DMS79 treated with DMSO at 0.1 percent for 48 hours (cell line): Measurements from ENCODE around the gene RHAG.
"Not testable (repeated sequence)": the region's sequence is repeated elsewhere in the genome, so short reads cannot be mapped to it uniquely, and the experiment has no call there.

Experiments used
- DNase-seq: peaks from one replicate; lab custom pipeline; 2025; lab: John Stamatoyannopoulos, UW

RHAG gene

DNA sequence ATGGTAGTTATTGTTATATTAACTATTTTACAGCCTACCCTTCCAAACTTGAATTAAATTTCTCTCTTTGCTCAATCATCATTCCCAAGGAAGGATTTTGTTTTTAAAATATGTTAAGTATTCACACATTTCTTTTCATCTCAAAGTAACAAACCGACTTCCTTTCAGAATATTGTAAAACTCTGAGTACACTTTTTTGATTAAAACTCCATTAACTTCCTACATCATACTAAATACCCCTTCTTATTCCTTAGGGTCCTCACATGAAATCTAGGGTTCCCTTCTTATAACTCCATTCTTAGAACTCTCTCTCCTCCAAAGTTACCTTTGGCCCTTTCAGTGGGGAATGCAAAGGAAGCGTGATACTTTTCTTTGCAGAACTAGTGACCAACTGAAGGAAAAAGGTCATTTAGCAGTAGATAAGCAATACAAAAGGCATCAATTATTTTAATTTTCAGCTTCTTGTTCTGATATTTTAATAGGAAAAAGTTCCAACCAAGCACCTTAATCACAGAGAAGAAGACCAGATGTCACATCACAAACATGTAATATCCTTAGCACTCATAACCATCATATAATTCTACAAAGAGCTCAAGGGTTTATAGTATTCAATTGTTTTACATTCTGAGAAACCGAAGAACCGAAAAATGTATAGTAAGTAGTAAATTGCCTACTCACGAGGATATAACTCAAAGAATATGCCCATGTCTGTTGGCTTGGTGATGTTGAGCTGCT, 494 bp downstream of the RHAG start:
- no peak for DNase-seq

DNA sequence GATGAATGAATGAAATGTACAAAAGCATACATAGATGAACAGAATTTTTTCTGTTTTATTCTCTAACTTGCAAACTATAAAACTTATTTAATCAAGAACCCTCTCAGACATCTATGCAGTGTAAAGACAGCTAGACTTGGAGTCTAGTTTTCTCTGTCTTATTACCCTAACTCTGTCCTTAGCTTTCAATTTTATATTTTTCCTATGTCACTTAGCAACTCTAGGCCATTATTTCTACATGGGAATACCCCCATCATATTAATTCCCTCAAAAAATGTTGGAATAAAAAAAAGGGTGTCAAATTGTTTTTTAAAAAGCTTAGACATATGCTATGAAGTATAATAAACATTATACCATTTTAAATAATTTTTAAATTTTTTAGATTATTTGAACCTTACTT, 1.2 kb downstream of the RHAG start:
- DNase-seq, result no peak

DNA sequence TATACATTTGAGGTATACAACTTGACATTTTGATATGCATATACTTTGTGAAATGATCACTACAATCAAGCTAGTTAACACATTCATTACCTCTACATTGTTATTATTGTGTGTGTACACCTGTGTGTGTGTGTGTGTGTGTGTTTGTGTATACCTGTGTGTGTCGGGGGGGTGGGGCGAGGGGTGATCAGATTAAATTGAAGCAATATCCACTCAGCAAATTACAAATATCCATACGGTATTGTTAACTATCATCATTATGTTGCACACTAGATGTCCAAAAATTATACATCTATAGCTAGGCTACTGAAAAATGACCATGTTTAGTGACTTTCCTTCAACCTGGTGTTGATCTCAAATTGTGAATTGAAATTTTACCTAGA, 1.8 kb downstream of the RHAG start:
- DNase-seq, result no peak

DNA sequence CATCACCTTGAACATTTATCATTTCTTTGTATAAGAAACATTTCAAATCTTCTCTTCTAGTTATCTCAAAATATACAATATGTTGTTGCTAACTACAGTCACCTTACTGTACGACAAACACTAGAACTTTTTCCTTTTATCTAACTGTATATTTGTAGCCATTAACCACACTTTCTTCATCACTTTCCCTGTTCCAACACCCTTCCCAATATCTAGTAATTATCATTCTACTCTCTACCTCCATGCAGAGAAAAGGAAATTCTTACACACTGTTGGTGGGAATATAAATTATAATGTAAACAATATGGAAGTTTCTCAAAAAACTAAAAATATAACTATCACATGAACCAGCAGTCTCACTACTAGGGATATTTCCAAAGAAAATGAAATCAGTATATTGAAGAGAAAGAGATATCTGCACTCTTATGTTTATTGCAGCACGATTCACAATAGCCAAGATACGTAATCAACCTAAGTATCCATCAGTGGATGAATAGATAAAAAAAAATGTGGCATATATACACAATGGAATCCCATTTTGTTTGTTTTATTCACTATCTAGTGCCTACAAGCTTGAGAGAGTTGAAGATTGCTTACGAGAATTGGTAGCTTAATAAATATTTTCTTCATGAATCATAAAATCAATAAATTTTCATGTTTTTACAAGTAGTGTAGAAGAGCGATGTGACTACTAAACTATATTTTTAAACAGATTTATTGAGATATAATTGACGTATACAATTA, 2.4 kb downstream of the RHAG start:
- no peak for DNase-seq

DNA sequence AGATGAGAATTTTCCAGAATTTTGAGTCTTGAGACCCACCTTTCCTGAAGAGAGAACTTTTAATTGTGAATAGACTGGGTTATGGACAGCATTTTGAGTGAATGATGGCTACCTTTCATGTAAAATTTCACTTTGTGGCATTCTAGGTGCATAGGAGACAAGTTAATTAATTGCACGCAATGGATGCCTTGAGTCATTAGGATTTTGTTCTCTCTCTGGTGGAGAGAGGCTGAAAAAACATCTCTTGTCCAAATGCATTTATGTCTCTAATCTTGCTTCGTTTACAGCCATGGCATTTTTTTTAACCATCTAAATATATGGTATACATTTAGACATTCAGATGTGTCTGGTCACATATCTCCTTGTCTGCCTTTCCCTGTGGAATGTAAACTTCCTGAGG, 3.1 kb downstream of the RHAG start:
- DNase-seq, result no peak

DNA sequence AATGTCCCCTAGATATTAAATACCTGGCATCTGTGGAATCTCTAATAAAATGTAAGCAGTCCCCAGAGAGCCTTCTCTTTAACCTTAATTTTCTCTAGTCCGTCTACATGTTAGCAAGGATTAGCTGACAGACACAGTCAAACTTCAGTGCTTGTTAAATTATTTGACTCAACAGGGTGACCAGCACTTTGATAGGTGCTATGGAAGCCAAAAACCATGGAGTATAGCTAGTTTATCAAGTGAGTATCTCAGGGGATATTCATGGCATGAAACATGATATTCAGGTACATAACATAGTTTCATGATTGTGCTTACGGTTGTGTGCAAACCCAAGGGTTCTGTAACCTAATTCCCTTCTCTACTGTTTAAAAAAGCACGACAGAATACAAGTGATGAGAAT, 3.9 kb downstream of the RHAG start:
- DNase-seq, result no peak

DNA sequence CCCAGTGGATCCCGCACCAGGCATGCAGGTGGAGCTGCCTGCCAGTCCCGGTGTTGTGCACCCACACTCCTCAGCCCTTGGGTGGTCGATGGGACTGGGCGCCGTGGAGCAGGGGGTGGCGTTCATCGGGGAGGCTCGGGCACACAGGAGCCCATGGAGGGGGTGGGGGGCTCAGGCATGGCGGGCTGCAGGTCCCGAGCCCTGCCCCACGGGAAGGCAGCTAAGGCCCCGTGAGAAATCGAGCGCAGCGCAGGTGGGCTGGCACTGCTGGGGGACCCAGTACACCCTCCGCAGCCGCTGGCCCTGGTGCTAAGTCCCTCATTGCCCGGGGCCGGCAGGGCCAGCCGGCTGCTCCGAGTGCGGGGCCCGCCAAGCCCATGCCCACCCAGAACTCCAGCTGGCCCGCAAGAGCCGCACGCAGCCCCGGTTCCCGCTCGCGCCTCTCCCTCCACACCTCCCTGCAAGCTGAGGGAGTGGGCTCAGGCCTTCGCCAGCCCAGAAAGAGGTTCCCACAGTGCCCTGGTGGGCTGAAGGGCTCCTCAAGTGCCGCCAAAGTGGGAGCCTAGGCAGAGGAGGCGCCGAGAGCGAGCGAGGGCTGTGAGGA, 7.1 kb downstream of the RHAG start:
- DNase-seq, result not testable (repeated sequence)

DNA sequence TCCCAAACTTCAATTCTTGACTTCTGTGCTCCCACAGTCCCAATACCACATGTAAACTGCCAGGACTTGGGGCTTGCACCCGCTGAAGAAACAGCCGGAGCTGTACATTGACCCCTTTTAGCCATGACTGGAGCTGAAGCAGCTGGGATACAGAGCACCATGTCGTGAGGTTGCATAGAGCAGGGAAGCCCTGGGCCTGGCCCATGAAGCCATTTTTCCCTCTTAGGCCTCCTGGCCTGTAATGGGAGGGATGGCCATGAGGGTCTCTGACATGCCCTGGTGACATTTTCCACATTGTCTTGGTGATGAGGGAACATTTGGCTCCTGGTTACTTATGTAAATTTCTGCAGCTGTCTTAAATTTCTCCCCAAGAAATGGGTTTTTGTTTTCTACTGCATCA, 9.8 kb downstream of the RHAG start:
- no peak for DNase-seq

DNA sequence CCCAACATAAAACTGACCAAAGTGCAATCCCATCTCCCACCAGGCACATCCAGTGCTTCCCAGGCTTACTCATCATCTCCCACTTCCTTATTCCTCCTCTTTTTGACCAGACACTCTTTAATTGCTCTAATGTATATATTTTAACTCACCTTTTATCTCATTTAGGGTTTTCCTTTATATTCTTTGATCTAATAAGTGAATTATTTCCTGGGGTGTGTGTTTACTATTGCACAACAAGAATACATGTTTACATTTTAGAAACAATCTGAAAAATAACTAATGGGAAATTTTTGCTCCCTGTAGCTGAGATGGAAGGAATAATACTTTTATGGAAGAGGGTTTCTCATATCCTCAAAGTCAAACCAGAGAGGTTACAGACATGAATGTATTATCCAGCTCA, 18.4 kb downstream of the RHAG start:
- DNase-seq, result no peak

DNA sequence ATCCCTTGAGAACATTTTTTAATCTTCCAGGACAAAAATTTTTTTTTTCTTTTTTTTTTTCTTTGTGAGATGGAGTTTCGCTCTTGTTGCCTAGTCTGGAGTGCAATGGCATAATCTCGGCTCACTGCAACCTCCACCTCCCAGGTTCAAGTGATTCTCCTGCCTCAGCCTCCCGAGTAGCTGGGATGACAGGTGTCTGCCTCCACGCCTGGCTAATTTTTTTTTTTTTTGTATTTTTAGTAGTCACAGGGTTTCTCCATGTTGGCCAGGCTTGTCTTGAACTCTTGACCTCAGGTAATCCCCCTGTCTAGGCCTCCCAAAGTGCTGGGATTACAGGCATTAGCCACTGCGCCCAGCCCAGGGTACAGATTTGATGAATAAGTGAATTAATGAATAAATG, 22.5 kb downstream of the RHAG start:
- DNase-seq, result not testable (repeated sequence)

DNA sequence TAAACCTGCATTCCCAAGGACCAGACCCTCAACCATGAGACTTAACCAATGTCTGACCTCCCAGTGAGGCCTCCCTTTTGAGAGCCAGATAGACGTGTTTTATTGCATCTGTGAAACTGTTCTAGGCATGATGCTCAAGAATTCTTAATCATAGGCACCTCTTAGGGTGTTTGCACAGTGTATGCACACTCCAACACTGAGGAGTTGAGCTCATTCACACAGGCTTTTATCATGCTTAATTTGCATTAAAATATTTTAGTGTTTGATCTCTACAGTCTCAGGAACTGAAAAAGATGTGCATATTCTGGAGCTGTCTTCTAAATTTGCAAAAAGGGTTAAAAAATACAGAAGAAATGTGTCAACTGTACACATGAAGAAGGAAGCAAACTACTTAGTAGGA, 27.4 kb downstream of the RHAG start:
- DNase-seq, result no peak

DNA sequence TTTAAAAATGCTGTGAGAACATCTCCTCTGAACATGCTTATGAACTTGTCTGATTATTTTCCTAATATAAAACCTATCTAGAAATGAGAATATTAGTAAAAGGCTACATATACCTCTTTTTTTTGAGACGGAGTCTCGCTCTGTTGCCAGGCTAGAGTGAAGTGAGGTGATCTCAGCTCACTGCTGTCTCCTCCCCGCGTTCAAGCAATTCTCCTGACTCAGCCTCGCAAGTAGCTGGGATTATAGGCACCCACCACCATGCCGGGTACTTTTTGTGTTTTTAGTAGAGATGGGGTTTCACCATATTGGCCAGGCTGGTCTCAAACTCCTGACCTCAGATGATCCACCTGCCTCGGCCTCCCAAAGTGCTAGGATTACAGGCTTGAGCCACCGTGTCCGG, 28.4 kb downstream of the RHAG start:
- not testable (repeated sequence) for DNase-seq

DNA sequence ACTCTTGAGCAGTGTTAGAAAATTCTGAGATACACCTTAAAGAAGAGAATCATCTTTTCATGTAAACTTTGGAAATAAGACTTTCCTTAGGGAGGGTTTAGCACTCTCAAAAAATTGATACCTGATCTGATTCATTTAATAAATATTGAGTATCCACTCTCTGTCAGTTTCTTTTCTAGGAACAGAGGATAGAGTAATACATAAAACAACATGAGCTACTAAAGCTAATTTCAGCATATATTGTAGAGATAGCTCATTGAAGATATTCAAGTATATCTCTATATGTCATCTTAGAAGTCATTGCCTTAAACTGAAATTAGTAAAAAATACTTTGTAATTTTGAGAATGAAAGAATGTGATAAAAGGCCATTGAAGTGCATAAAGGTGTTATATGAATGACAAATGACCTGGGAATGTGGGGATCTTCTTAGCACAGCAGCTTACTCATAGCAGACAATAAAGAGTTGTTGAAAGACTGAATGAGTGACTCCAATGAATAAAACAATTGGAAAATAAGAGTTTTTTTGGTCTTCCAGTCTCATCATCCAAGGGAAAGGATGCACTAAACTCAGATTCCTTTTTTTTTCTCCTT, 29.2 kb downstream of the RHAG start:
- no peak for DNase-seq

DNA sequence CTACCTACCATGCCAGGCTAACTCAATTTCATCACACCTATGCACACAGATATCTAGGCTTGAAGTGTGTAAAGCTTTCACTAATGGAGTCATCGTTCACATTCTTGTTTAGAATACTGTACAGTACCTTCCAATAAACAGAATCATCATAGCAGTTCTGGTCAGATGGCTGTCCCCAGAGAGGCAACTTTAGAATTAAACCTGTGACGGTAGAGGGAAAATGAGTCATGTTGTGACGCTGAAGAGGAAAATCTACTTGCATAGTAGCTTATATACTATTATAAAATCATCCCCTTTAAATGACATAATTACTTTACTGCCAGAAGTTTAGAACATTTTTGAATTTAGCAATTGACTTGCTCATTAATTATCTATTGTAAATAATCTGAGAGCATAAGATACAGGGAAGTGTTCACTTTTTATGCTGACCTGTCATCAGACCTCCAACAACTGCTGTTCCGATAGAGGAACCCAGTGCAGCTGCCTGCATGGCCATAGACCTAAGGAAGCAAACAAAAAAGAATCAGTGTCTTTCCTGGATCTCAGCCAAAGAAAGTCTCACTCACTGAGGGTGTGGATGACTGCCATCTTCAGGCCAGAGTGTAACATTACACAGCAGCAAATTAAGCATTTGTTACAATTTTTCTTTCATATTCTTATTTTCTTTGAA, 29.8 kb downstream of the RHAG start:
- DNase-seq, result peak; percentile 64

DNA sequence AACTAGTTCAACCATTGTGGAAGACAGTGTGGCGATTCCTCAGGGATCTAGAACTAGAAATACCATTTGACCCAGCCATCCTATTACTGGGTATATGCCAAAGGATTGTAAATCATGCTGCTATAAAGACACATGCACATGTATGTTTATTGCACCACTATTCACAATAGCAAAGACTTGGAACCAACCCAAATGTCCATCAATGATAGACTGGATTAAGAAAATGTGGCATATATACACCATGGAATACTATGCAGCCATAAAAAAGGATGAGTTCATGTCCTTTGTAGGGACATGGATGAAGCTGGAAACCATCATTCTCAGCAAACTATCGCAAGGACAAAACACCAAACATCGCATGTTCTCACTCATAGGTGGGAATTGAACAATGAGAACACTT, 32.6 kb downstream of the RHAG start:
- not testable (repeated sequence) for DNase-seq

DNA sequence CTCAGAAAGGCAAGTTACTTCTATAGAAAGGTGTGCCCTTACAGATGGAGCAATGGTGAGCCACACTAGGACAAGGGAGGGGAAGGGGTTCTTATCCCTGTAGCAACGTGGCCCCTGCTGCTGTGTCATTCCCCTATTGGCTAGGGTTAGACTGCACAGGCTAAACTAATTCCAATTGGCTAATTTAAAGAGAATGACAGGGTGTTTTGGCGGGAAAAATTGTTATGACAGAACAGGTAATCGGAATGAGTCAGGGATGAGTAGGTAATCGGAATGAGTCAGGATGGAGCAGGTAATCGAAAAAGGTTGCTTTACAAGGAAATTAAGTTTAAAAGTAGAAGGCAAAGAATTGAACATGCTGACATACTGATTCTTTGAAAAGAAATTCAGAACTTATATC, 49.4 kb downstream of the RHAG start:
- DNase-seq, result not testable (repeated sequence)

DNA sequence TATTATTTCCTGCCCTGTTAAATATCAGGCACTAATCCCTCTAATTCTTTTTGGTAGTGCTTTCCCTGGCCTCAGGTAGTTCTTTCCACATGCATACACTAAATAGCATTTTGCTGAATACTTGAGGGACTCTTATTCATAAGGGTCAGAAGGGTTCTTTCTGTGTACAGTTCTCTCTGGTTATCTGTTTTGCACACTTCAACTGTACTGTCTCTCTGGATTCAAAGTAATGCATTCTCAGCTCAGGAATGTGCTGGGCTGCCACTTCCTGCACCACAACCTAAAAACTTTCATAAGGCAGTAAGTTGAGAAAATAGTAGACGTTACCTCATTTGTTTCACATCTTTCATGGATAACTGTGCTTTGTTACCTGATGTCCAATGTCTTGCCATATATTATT, 54.1 kb downstream of the RHAG start:
- no peak for DNase-seq

DNA sequence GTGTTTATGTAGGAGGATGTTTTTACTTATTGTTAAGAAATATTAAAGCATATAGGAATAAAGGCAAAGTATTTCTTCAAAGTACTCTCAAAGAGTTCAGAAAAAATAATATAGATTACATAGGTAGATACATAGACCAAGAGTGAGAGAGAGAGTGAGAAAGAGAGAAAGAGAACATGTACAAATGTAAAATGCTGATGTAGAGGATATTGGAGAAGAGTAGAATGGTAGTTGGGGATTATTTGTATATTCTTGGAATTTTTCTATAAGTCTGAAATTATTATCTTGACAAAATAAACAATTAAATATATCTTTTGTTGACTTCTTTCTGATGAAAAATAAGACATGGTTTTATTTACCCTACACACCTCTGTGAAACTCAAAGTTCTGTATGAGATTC, 57.0 kb downstream of the RHAG start:
- DNase-seq, result no peak

DNA sequence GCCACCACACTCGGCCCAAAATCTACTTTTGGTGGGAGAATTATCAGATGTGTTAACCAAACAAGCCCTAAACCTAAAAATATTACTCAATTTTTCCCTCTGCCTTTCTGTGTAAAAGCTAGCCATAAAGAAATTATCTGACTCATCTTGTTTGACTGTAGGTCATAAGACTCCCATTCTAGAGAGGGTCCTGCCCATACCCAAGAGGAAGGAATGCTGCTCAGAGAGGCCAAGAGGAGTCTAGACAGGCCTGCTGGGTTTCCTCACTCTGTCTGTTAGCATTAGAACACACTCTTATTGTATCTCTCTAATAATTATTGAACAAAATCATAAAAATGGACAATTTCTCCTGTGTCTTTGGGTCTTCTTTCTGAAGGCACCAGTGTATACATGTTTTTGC, 60.0 kb downstream of the RHAG start:
- no peak for DNase-seq

DNA sequence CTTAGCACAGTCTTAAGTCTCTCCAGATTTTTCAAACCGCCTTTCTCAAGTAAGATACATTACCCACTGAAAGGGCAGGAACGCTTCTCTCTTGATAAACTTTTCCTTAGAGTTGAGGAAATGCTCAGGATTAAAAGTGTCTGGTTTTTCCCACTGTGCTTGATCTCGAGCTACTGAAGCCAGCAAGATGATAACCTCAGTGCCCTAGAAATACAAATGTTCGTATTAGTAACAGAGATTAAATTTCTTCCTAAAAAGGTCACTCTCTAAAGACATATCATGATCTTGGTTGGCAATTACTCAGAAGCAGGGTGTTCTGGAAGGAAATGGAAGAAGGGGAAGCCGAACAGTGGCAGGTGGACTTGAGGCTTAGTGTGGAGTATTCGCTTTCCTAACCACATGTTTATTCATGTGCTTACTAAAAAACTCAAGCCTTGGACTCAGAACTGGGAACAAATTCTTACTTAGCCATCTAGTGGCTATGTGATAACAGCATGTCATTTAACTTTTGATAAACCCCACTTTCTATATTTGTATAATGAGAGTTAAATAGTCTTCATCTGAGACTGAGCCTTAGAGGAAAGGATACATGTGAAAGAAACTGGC, 66.1 kb downstream of the RHAG start:
- no peak for DNase-seq

DNA sequence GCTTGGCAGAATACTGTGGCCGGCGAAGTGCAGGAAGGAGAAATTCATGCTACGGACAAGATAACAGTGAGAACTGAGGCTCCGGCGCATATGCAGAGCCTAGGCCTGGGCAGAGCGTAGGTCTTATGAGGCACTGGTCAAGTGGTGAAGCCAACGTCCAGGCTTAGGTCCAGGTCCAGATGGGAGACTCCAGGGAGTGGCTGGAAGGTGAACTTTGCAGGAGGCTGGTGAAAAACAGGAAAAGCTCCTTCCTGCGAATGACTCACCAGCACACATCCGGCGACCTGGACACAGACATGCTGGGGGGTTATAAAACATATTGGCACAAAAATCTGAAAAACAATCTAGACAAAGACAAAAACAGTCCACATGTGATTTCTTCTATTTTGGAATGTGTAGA, 70.8 kb downstream of the RHAG start:
- DNase-seq, result no peak

DNA sequence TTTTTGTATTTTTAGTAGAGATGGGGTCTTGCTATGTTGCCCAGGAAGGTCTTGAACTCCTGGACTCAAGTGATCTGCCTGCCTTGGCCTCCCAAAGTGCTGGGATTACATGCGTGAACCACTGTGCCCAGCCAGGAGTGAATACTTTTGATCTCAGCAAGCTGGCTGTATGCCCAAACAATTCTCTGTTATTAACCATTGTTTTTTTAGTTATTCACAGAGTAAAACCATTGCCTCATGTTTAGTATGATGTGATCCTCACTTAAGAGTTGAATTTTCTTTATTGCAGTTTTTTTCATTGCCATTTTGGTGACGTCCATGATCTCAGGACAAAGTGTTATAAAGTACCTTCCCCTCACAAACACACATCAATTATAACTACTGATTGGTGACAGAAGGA, 71.4 kb downstream of the RHAG start:
- no peak for DNase-seq
